Glutamatergic neuron (in vitro differentiated cells): ENCODE results near the gene NRXN3. TPM values are rescaled to one million over a fixed set of nuclear protein-coding genes. Genes with fewer than 3 reads are reported as not detected.

Source experiments
- DNase-seq: peaks from one replicate; pipeline ENCODE4 v3.0.0; 2022
- H3K27ac Mint-ChIP-seq: one replicate; pipeline ENCODE4 v1.8.0; 2020; ENCODE audit warnings: mild to moderate bottlenecking, mixed read lengths, inconsistent platforms; ENCODE audit not compliant: unreplicated experiment
- H3K27me3 Mint-ChIP-seq: one replicate; pipeline ENCODE4 v1.8.0; 2020; ENCODE audit warnings: mild to moderate bottlenecking, moderate library complexity, mixed read lengths, inconsistent platforms; ENCODE audit not compliant: unreplicated experiment
- H3K36me3 Mint-ChIP-seq: one replicate; pipeline ENCODE4 v1.8.0; 2020; ENCODE audit warnings: mild to moderate bottlenecking, mixed read lengths, inconsistent platforms; ENCODE audit not compliant: unreplicated experiment
- H3K4me1 Mint-ChIP-seq: one replicate; pipeline ENCODE4 v1.8.0; 2020; ENCODE audit warnings: mild to moderate bottlenecking, low read depth, mixed read lengths, inconsistent platforms; ENCODE audit not compliant: unreplicated experiment
- H3K4me3 Mint-ChIP-seq: one replicate; pipeline ENCODE4 v1.8.0; 2020; ENCODE audit warnings: mild to moderate bottlenecking, mixed read lengths, inconsistent platforms; ENCODE audit not compliant: unreplicated experiment
- H3K9me3 Mint-ChIP-seq: one replicate; pipeline ENCODE4 v1.8.0; 2020; ENCODE audit warnings: mild to moderate bottlenecking, moderate library complexity, mixed read lengths, inconsistent platforms; ENCODE audit not compliant: unreplicated experiment
- CTCF ChIP-seq: fragments of 200-600 bp; sonication (generic); IDR thresholded peaks from one replicate; pipeline ENCODE4 v1.5.0; 2021; ENCODE audit not compliant: partially characterized antibody, unreplicated experiment
- total RNA-seq: library from RNA; stranded (reverse); fragmentation: NEBNext Ultra II Directional; extraction: Animal tissue kit (Norgen Biotek cat#: 25700); gene quantifications from one replicate; pipeline ENCODE4 v1.2.1, GENCODE V29; 2021; ENCODE audit not compliant: unreplicated experiment

Gene NRXN3
- total RNA-seq, 1 donor from 2014 or later, result 1.2 TPM

GRCh38 chr14:79568594-79568993, 1398.4 kb downstream of the NRXN3 start:
- TF ChIP-seq CTCF, result no peak
- H3K27ac Mint-ChIP-seq, result no peak overlapping the region
- H3K36me3 Mint-ChIP-seq, result no peaks in the 10 kb centered on the region
- H3K4me1 Mint-ChIP-seq, result peaks cover 3% of the 10 kb centered on the region
- no peak for DNase-seq
- peaks cover 2% of the 10 kb centered on the region for H3K9me3 Mint-ChIP-seq
- no peak overlapping the region for H3K4me3 Mint-ChIP-seq
- H3K27me3 Mint-ChIP-seq, result peaks cover 4% of the 10 kb centered on the region

- peaks cover 2% of the 10 kb centered on the region for H3K9me3 Mint-ChIP-seq
- H3K27ac Mint-ChIP-seq, result no peak overlapping the region
- DNase-seq, result no peak
- peaks cover 3% of the 10 kb centered on the region for H3K4me1 Mint-ChIP-seq
- no peaks in the 10 kb centered on the region for H3K36me3 Mint-ChIP-seq
- no peak for TF ChIP-seq CTCF
- H3K4me3 Mint-ChIP-seq, result no peak overlapping the region
- H3K27me3 Mint-ChIP-seq, result peaks cover 4% of the 10 kb centered on the region
Measured at GRCh38 chr14:79569072-79569471, 1398.9 kb downstream of the NRXN3 start.

DNA sequence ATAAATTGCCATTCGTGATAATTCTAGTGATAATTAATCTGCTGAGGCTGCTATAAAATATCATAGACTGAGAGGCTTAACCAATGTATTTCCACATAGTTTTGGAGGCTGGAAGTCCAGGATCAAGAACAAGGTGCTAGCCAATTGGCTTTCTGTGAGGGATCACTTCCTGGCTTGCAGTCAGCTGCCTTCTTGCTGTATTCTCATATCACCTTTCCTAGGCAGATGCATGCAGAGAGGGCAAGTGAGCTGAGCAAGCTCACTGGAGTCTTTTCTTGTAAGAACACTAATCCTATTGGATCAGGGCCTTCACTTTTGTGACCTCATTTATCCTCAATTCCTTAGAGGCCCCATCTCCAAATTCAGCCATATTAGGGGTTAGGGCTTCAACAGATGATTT, 1400.5 kb downstream of the NRXN3 start:
- no peak for TF ChIP-seq CTCF
- Mint-ChIP-seq H3K36me3 (no peaks in the 10 kb centered on the region), H3K9me3 (peaks cover 2% of the 10 kb centered on the region), H3K4me3 (no peak overlapping the region), H3K27ac (no peak overlapping the region), H3K27me3 (peaks cover 4% of the 10 kb centered on the region), H3K4me1 (peaks cover 7% of the 10 kb centered on the region)
- DNase-seq, result no peak

GRCh38 chr14:79571366-79571765, 1401.2 kb downstream of the NRXN3 start:
- Mint-ChIP-seq H3K27me3 (peaks cover 4% of the 10 kb centered on the region), H3K27ac (no peak overlapping the region), H3K9me3 (peaks cover 2% of the 10 kb centered on the region), H3K36me3 (no peaks in the 10 kb centered on the region), H3K4me3 (no peak overlapping the region), H3K4me1 (peaks cover 14% of the 10 kb centered on the region)
- no peak for TF ChIP-seq CTCF
- DNase-seq, result no peak

DNA sequence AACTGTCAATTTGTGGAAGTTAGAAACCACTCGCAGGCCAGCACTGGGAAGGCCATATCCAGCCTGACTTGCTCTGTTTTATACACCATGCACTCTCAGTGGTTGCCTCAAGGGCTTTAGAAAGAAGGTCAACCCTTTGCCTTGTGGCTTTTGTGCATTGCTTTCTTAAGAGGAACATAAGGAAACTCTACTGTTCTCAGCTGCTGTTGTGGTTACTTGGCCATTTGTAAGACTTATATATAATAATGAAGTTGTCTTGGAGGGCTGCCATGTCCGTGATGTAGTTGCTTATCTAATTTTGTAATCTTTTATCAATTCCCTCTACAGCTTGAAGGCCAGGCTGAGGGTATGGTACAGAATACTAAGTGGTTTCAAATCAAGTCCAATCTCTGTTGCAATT, 1403.3 kb downstream of the NRXN3 start:
- no peak for TF ChIP-seq CTCF

More for the DNA sequence above, 1403.3 kb downstream of the NRXN3 start:
- Mint-ChIP-seq H3K27me3 (peaks cover 2% of the 10 kb centered on the region), H3K4me1 (peaks cover 24% of the 10 kb centered on the region), H3K9me3 (peaks cover 2% of the 10 kb centered on the region), H3K4me3 (no peak overlapping the region), H3K27ac (no peak overlapping the region), H3K36me3 (no peaks in the 10 kb centered on the region)
- no peak for DNase-seq
